K562 (cell line): ENCODE measurements around the gene OR6S1. TPM values are rescaled to one million over a fixed set of nuclear protein-coding genes. Genes with fewer than 3 reads are reported as not detected.
A peak's percentile ranks its signal among the peaks of the same experiment; 100 is the strongest.

Experiments used
- CBFA2T2 ChIP-seq: fragments of 450-650 bp; conservative IDR thresholded peaks from 2 replicates; pipeline ENCODE4 v1.6.1; 2017; ENCODE audit warnings: mild to moderate bottlenecking
- DPF2 ChIP-seq: fragments of 450-650 bp; IDR thresholded peaks from 2 replicates; pipeline ENCODE4 v1.6.1; 2016
- GABPA ChIP-seq: fragments of 200-800 bp; sonication (Bioruptor generic); conservative IDR thresholded peaks from 2 replicates; pipeline ENCODE4 v1.6.1; 2016; ENCODE audit warnings: low read depth, missing genetic modification characterization, missing compliant biosample characterization
- HDAC8 ChIP-seq: fragments of 450-650 bp; IDR thresholded peaks from 2 replicates; pipeline ENCODE4 v1.6.1; 2016; ENCODE audit warnings: mild to moderate bottlenecking, missing genetic modification characterization, moderate library complexity, missing compliant biosample characterization
- HEY1 ChIP-seq: fragments of 250-450 bp; sonication (Bioruptor Pico); IDR thresholded peaks from 2 replicates; pipeline ENCODE4 v1.5.0; 2020; ENCODE audit warnings: mild to moderate bottlenecking, moderate library complexity, borderline replicate concordance
- HIVEP1 ChIP-seq: fragments of 250-450 bp; sonication (Bioruptor Pico); IDR thresholded peaks from 2 replicates; pipeline ENCODE4 v1.4.0; 2020; ENCODE audit warnings: mild to moderate bottlenecking
- HOXB6 ChIP-seq: fragments of 250-450 bp; sonication (Bioruptor Pico); IDR thresholded peaks from 2 replicates; pipeline ENCODE4 v1.5.1; 2022; ENCODE audit warnings: mild to moderate bottlenecking, borderline replicate concordance
- JUND ChIP-seq, 2 experiments: IDR thresholded peaks; 2 replicates in 1 of 2; 3 replicates in 1 of 2; pipeline ENCODE4 v1.6.1; 2011; ENCODE audit warnings: borderline replicate concordance in 2 of 2, low read depth in 2 of 2, low read length in 2 of 2, improper control_type of control experiment in 1 of 2, missing biosample characterization in 1 of 2, missing genetic modification characterization in 1 of 2, missing genetic modification reagents in 1 of 2
- KAT2B ChIP-seq: IDR thresholded peaks from one replicate; pipeline ENCODE4 v1.6.1; 2012; ENCODE audit warnings: low read depth, mild to moderate bottlenecking, control low read depth, inconsistent platforms, low read length, moderate library complexity
- KLF16 ChIP-seq: IDR thresholded peaks from 2 replicates; pipeline ENCODE4 v1.6.1; 2016; ENCODE audit warnings: antibody characterized with exemption
- MECOM ChIP-seq: fragments of 250-450 bp; sonication (Bioruptor Pico); IDR thresholded peaks from 2 replicates; pipeline ENCODE4 v1.8.0; 2022; ENCODE audit warnings: inconsistent platforms
- NELFE ChIP-seq: IDR thresholded peaks from 2 replicates; pipeline ENCODE4 v1.6.1; 2011; ENCODE audit warnings: mild to moderate bottlenecking; ENCODE audit not compliant: insufficient read depth, insufficient read length
- NFIC ChIP-seq: fragments of 450-650 bp; IDR thresholded peaks from 2 replicates; pipeline ENCODE4 v1.6.1; 2017; ENCODE audit warnings: mild to moderate bottlenecking, inconsistent platforms
- NRF1 ChIP-seq, 2 experiments: fragments of 450-650 bp; IDR thresholded peaks in 1 of 2; conservative IDR thresholded peaks in 1 of 2; 2 replicates each; pipeline ENCODE4 v1.6.1; 2014; ENCODE audit warnings: mild to moderate bottlenecking in 2 of 2
- PML ChIP-seq: IDR thresholded peaks from 2 replicates; pipeline ENCODE4 v1.6.1; 2012; ENCODE audit warnings: low read length, inconsistent platforms
- POLR2A ChIP-seq: fragments of 450-650 bp; conservative IDR thresholded peaks from 2 replicates; pipeline ENCODE4 v1.6.1; 2016
- RBM15 ChIP-seq: fragments of 200-400 bp; formaldehyde crosslinking; IDR thresholded peaks from 2 replicates; pipeline ENCODE4 v1.6.1; 2018; ENCODE audit warnings: mild to moderate bottlenecking, low read length, moderate library complexity; ENCODE audit not compliant: insufficient read depth
- RFX5 ChIP-seq: IDR thresholded peaks from 2 replicates; pipeline ENCODE4 v1.6.1; 2011; ENCODE audit warnings: low read depth, mild to moderate bottlenecking, improper control_type of control experiment, low read length
- SMARCB1 ChIP-seq: IDR thresholded peaks from 2 replicates; pipeline ENCODE4 v1.6.1; 2011; ENCODE audit warnings: improper control_type of control experiment, low read depth; ENCODE audit not compliant: insufficient read length
- TBP ChIP-seq: optimal IDR thresholded peaks from 2 replicates; pipeline ENCODE3; 2011; ENCODE audit warnings: low read depth, low read length, improper control_type of control experiment
- TRIM28 ChIP-seq: fragments of 450-650 bp; IDR thresholded peaks from 2 replicates; pipeline ENCODE4 v1.6.1; 2017
- ZNF431 ChIP-seq: sonication (generic); formaldehyde crosslinking; IDR thresholded peaks from 2 replicates; pipeline ENCODE4 v1.8.0; 2022; ENCODE audit warnings: mild to moderate bottlenecking, missing genetic modification reagents
- polyA plus RNA-seq, 8 experiments: library from polyadenylated mRNA; depleted of rRNA in 4 of 8; stranded (reverse) in 5 of 8; unstranded in 3 of 8; fragments of >200 nt; fragmentation: Nextera tagmentation in 2 of 8; fragmentation: Illumina TruSeq in 1 of 8; extraction: Ambion mirVana in 2 of 8; extraction: Trizol in 1 of 8; gene quantifications; 2 replicates each; pipeline versions ENCODE4 v1.2.1 to v1.2.3, GENCODE V29; 2011 to 2014; ENCODE audit warnings: inconsistent platforms in 1 of 8, missing spikeins in 1 of 8
- total RNA-seq, 7 experiments: library from RNA; depleted of rRNA in 6 of 7; stranded (reverse); fragments of >200 nt in 6 of 7; fragmentation: Illumina TruSeq in 2 of 7; extraction: Trizol in 2 of 7; gene quantifications; 2 replicates each; pipeline versions ENCODE4 v1.2.1 to v1.2.3, GENCODE V29; 2011 to 2021; ENCODE audit warnings: low replicate concordance in 1 of 7
- TF ChIP-seq, protein P1 (sequence below): fragments of 250-450 bp; sonication (Bioruptor Pico); IDR thresholded peaks from 2 replicates; pipeline ENCODE4 v1.5.0; 2021; ENCODE audit warnings: mild to moderate bottlenecking, moderate library complexity
- TF ChIP-seq, protein P2 (sequence below): fragments of 450-650 bp; conservative IDR thresholded peaks from 2 replicates; pipeline ENCODE4 v1.6.1; 2016; ENCODE audit warnings: missing genetic modification characterization, low read depth, mild to moderate bottlenecking, control low read depth, missing compliant biosample characterization
- TF ChIP-seq, protein P3 (sequence below): fragments of 450-650 bp; IDR thresholded peaks from 2 replicates; pipeline ENCODE4 v1.6.1; 2016

Gene OR6S1
- total and polyA plus RNA-seq, 9 of the 15 experiments (the other 6 are each of a cell fraction or from before 2014, with no cell fraction given), result not detected

DNA sequence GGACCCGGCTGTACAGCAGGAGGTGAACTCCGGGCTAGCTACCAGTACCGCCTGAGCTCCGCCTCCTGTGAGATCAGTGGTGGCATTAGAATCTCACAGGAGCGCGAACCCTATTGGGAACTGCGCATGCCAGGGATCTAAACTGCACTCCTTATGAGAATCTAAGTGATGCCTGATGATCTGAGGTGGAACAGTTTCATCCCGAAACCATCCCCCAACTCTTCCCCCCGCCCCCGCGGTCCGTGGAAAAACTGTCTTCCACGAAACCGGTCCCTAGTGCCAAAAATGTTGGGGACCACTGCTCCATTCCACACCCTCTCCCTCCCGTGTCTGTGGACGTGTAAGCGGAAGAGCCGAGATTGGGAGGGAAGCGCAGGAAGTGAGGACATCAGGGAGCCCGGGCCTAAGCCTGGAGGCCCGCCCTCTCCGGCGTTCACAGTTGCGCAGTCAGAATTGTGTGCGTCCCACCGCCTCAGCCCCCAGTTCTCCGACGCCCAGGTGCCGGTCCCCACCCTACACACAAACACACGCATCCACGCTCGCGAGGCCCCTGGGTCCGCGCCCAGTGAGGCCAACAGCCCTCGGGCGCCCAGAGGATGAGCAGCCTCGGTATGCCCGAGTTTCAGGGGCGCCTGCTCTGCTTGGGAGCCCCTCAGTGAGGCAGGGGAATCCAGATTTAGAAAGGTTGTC is 41.1 kb upstream of the OR6S1 start (continued):
- TF ChIP-seq, protein P1, sequence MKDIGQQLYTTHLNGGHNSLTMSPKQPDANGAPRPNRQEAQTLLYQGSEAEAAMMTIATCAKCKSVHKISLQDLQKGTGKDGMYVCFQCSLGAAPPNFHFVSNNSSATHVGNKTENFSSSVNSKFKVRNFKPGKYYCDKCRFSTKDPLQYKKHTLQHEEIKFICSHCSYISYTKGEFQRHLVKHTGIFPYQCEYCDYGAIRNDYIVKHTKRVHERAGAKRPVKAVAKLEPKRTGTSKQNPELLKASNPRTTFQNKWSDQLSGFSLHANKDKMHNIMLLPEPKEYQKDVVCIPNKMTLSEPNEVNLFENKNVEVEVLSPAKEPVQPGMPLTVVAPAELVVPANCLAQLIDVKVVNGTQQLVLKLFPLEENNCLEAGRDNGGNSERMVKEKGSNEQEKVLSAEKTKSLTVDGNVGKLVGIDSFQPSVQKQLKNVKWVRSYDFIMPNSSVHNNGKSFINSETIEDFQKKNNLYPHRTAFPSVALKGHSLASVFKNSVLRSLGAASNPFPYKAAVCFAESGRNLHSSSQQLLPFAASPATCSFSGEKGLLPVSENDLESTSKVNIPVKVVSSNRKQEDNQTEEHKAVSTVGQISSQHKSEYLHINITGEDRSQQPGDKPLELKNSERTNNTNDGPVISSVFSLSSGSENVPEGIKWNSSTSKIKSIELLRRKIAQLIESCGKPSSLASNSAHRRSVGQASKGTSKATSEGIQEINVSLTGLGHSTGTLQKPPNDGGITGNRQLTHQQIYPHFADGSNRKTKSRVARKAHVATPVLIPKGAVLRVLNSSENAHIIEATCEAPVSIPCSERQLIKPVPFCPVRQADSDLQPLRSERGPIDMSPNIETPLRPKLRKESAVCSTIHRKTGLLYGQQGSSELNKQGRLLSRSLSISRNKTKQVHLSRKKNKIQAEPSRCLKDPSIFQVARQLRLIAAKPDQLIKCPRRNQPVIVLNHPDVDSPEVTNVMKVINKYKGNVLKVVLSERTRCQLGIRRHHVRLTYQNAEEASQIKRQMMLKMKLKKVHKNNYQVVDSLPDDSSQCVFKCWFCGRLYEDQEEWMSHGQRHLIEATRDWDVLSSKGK, result no peak
- TF ChIP-seq PML (no peak), JUND (IDR thresholded peaks at IDR 0.05; ENCODE audit: borderline replicate concordance, low read depth, low read length) (0 out of 2 replicates have a peak, but pooled peaks have one; percentile 24), JUND (tag; IDR thresholded peaks at IDR 0.05; ENCODE audit: borderline replicate concordance, low read depth, low read length) (no peak), MECOM (no peak), HOXB6 (CRISPR knock-in tag) (no peak), GABPA (peak; percentile 90), NELFE (no peak), POLR2A (peak; percentile 50; the same call in 1 of the 2 replicates), TBP (no peak), KAT2B (no peak), RFX5 (no peak), RBM15 (no peak), TRIM28 (no peak), NFIC (peak; percentile 11; the same call in 1 of the 2 replicates), DPF2 (no peak), KLF16 (no peak), CBFA2T2 (no peak), HDAC8 (tag) (no peak), HIVEP1 (CRISPR knock-in tag) (no peak), ZNF431 (CRISPR knock-in tag) (no peak), NRF1 (conservative IDR thresholded peaks at IDR 0.05 in 1 of 2, IDR thresholded peaks at IDR 0.05 in 1 of 2) (peak; percentile 81 to 85), HEY1 (CRISPR knock-in tag) (no peak), SMARCB1 (no peak)
- TF ChIP-seq, protein P2, sequence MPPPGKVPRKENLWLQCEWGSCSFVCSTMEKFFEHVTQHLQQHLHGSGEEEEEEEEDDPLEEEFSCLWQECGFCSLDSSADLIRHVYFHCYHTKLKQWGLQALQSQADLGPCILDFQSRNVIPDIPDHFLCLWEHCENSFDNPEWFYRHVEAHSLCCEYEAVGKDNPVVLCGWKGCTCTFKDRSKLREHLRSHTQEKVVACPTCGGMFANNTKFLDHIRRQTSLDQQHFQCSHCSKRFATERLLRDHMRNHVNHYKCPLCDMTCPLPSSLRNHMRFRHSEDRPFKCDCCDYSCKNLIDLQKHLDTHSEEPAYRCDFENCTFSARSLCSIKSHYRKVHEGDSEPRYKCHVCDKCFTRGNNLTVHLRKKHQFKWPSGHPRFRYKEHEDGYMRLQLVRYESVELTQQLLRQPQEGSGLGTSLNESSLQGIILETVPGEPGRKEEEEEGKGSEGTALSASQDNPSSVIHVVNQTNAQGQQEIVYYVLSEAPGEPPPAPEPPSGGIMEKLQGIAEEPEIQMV (tag), result peak; percentile 96
- TF ChIP-seq, protein P3, sequence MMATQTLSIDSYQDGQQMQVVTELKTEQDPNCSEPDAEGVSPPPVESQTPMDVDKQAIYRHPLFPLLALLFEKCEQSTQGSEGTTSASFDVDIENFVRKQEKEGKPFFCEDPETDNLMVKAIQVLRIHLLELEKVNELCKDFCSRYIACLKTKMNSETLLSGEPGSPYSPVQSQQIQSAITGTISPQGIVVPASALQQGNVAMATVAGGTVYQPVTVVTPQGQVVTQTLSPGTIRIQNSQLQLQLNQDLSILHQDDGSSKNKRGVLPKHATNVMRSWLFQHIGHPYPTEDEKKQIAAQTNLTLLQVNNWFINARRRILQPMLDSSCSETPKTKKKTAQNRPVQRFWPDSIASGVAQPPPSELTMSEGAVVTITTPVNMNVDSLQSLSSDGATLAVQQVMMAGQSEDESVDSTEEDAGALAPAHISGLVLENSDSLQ, result peak; percentile 13; the same call in 1 of the 2 replicates
